ENCODE data around the gene ST7.

Gene ST7

DNA sequence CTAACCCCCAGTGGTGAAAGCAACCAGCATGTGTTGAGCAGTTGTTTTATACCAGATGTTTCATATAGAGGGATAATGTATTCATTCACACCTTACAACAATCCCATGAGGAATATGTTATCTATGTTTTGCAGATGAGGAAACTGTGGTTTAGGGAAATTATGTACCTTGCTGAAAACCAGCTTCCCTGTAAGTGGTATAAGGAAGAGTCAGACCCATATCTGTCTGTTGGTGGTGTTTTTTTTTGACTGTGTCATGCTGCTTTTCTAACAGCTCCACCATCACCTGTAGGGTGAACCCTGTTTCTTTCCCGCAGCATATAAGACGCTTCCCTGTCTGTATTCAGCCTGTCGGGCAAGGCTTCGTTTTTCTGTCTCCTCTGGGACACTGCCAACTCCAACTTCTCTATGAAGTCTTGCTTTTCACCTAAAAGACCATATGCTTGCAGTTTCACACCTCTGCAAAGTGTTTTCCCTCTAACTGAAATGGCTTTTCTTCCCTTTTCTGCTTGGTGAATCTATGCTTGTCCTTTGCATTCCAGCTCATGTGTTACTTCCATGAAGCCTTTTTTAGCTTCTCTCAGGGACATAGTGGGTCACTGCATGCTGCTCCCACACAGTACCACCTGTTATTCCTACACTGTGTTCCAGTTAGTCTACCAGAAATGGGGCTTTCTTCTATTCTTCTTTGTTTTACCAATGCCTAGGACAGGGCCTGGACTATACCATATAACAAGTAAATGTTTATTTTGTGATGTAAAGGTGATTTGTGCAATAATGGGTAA, 92.8 kb downstream of the ST7 start:
- Histone ChIP-seq H3K27ac (ENCODE audit: low read length) (no peak overlapping the region), H3K4me1 (ENCODE audit: control insufficient read depth, insufficient read depth, low read length) (peaks cover 5% of the 10 kb centered on the region), H3K4me3 (ENCODE audit: low read length in 2 of 2) (no peak overlapping the region), H3K9me3 (ENCODE audit: control insufficient read depth in 2 of 2, low read length in 2 of 2) (no peaks in the 10 kb centered on the region), H3K27me3 (ENCODE audit: control insufficient read depth in 1 of 2, insufficient read depth in 2 of 2, low read length in 2 of 2) (no peaks in the 10 kb centered on the region), H3K9ac (ENCODE audit: low read length in 2 of 2) (no peak overlapping the region), H3K36me3 (ENCODE audit: control insufficient read depth in 2 of 2, insufficient read depth in 2 of 2, low read length in 2 of 2) (no peaks in the 10 kb centered on the region)

DNA sequence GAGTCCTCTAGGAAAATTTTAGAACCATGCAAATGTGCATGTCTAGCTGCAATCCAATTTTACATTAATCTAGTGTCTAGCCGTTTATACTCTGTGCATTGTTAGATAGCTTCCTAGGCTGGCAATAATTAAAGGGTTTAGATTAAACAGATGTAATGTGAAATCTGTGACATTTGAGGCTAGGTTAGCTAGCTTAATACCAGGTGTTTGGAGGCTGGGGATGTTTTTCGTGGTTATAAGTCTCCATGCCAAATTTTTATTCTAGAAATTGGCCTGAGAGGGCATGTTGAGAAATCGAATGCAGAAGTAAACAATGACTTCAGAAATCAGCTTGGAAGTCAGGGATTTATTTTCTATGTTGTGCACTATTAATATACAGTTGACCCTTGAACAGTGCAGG, 94.2 kb downstream of the ST7 start:
- H3K9ac ChIP-seq (ENCODE audit: low read length in 2 of 2): no peak overlapping the region
- H3K36me3 ChIP-seq (ENCODE audit: control insufficient read depth in 2 of 2, insufficient read depth in 2 of 2, low read length in 2 of 2): no peaks in the 10 kb centered on the region
- peaks cover 5% of the 10 kb centered on the region for H3K4me1 ChIP-seq (ENCODE audit: control insufficient read depth, insufficient read depth, low read length)
- H3K4me3 ChIP-seq (ENCODE audit: low read length in 2 of 2): no peak overlapping the region
- H3K27ac ChIP-seq (ENCODE audit: low read length): no peak overlapping the region
- no peaks in the 10 kb centered on the region for H3K9me3 ChIP-seq (ENCODE audit: control insufficient read depth in 2 of 2, low read length in 2 of 2)
- H3K27me3 ChIP-seq (ENCODE audit: control insufficient read depth in 1 of 2, insufficient read depth in 2 of 2, low read length in 2 of 2): no peaks in the 10 kb centered on the region

DNA sequence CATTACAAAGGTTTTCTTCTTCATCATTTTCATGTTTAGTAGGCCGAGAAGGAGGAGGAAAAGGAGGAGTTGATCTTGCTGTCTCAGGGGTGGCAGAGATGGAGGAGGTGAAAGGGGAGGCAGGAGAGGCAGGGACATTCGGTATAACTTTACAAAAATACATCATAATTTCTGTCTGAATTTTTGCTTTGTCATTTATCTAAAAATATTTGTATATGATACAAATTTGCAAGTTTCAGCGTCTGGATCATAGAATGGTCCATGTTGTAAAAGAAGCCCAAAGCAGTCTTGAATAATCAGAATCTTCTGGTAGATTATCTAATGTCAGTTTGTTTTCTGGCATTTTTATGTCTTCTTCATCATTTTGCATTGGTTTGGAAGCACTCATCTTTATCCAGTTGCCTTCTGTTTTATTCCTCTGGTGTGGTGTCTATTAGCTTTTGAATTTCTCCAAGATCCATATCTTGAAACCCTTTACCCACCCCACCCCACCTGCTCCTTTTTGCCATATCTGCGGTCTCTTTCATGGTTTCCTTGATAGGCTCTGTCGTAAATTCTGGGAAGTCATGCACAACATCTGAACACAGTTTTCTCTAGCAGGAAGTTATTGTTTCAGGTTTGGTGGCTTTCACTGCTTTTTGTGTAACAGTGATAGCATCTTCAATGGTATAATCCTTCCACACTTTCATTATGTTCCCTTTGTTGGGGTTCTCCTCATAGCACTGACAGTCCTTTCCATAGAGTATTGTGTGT, 95.0 kb downstream of the ST7 start:
- Histone ChIP-seq H3K27ac (ENCODE audit: low read length) (no peak overlapping the region), H3K4me3 (ENCODE audit: low read length in 2 of 2) (no peak overlapping the region), H3K36me3 (ENCODE audit: control insufficient read depth in 2 of 2, insufficient read depth in 2 of 2, low read length in 2 of 2) (no peaks in the 10 kb centered on the region), H3K27me3 (ENCODE audit: control insufficient read depth in 1 of 2, insufficient read depth in 2 of 2, low read length in 2 of 2) (no peaks in the 10 kb centered on the region), H3K4me1 (ENCODE audit: control insufficient read depth, insufficient read depth, low read length) (peaks cover 5% of the 10 kb centered on the region), H3K9ac (ENCODE audit: low read length in 2 of 2) (no peak overlapping the region), H3K9me3 (ENCODE audit: control insufficient read depth in 2 of 2, low read length in 2 of 2) (no peaks in the 10 kb centered on the region)

DNA sequence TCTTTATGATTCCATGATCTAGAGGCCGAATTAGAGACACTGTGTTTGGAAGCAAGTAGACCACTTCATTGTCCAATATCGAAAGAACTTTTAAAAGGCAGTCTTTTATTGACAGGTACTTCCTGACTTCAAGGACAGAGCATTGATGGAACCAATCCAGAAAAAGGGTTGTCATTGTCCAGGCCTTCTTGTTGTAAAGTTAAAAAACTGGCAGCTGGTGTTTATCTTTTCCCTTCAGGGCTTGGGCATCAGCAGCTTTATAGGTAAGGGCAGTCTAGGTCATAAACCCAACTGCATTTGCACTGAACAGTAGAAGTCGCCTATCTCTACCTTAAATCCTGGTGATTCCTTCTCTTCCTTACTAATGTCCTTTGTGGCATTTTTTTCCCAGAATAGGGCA, 95.6 kb downstream of the ST7 start:
- H3K4me1 ChIP-seq (ENCODE audit: control insufficient read depth, insufficient read depth, low read length): peaks cover 5% of the 10 kb centered on the region
- H3K27ac ChIP-seq (ENCODE audit: low read length): no peak overlapping the region
- no peak overlapping the region for H3K4me3 ChIP-seq (ENCODE audit: low read length in 2 of 2)
- no peaks in the 10 kb centered on the region for H3K36me3 ChIP-seq (ENCODE audit: control insufficient read depth in 2 of 2, insufficient read depth in 2 of 2, low read length in 2 of 2)
- H3K9ac ChIP-seq (ENCODE audit: low read length in 2 of 2): no peak overlapping the region
- H3K27me3 ChIP-seq (ENCODE audit: control insufficient read depth in 1 of 2, insufficient read depth in 2 of 2, low read length in 2 of 2): no peaks in the 10 kb centered on the region
- no peaks in the 10 kb centered on the region for H3K9me3 ChIP-seq (ENCODE audit: control insufficient read depth in 2 of 2, low read length in 2 of 2)

DNA sequence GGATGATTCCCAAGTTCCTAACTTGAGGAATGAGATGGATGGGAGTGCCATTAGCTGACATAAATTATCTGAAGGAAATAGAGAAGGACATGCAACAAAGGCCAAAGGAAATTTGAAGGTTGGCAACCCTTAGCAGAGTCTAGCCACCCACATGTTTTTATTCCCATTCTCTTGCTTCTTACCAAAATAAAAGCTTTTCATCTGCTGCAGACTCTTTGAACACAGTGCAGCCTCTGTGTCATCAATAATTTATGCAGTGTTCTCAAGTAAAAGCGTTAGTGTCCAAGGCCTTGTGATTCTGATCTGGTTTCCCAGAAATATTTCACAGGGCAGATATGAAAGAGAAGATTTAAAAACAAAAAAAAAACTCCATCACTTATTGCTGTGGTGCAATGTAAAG, 98.5 kb downstream of the ST7 start:
- Histone ChIP-seq H3K9me3 (ENCODE audit: control insufficient read depth in 2 of 2, low read length in 2 of 2) (no peaks in the 10 kb centered on the region), H3K27ac (ENCODE audit: low read length) (no peak overlapping the region), H3K4me3 (ENCODE audit: low read length in 2 of 2) (no peak overlapping the region)

DNA sequence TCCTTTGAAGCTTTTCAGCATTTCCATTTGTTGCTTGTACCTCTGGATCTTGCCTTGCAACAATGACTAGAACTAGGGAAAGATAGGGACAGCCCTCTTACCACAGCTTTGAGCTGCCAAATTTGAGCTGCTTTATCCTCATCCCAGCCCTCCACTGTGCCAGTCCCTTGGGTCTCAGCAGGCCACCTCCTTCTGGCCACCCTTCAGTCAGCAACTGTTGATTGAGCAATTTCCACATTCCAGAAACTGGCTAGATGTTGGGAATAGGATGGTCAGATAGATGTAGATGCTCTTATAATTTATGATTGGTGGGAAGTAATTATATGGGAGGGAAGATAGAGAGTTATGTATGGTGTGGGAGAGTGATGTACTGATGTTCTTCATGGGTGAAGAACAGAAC, 100.1 kb downstream of the ST7 start:
- H3K4me1 ChIP-seq (ENCODE audit: control insufficient read depth, insufficient read depth, low read length): no peaks in the 10 kb centered on the region
- H3K27me3 ChIP-seq (ENCODE audit: control insufficient read depth in 1 of 2, insufficient read depth in 2 of 2, low read length in 2 of 2): no peaks in the 10 kb centered on the region
- H3K9me3 ChIP-seq (ENCODE audit: control insufficient read depth in 2 of 2, low read length in 2 of 2): no peaks in the 10 kb centered on the region
- H3K36me3 ChIP-seq (ENCODE audit: control insufficient read depth in 2 of 2, insufficient read depth in 2 of 2, low read length in 2 of 2): no peaks in the 10 kb centered on the region
- H3K27ac ChIP-seq (ENCODE audit: low read length): no peak overlapping the region
- H3K9ac ChIP-seq (ENCODE audit: low read length in 2 of 2): no peak overlapping the region
- no peak overlapping the region for H3K4me3 ChIP-seq (ENCODE audit: low read length in 2 of 2)

More for the DNA sequence above, 98.5 kb downstream of the ST7 start:
- Histone ChIP-seq H3K9ac (ENCODE audit: low read length in 2 of 2) (no peak overlapping the region), H3K27me3 (ENCODE audit: control insufficient read depth in 1 of 2, insufficient read depth in 2 of 2, low read length in 2 of 2) (no peaks in the 10 kb centered on the region), H3K36me3 (ENCODE audit: control insufficient read depth in 2 of 2, insufficient read depth in 2 of 2, low read length in 2 of 2) (no peaks in the 10 kb centered on the region), H3K4me1 (ENCODE audit: control insufficient read depth, insufficient read depth, low read length) (peaks cover 5% of the 10 kb centered on the region)

DNA sequence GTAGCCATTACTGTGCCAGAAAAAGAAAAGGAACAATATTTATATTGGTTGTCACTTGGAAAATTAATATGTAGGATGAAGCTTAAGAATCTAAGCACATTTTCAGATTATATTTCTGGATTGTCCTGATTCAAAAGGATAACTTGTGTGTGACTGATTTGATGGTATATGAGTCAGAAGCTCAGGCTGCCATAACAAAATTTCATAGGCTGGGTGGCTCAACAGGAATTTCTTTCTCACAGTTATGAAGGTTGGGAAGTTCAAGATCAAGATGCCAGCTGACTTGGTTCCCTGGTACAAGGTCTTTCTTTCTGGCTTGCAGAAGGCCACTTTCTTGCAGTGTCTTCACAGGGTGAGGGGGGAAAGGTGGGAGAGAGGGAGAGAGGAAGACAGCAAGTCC, 108.5 kb downstream of the ST7 start:
- H3K4me1 ChIP-seq (ENCODE audit: control insufficient read depth, insufficient read depth, low read length): no peaks in the 10 kb centered on the region
- H3K27me3 ChIP-seq (ENCODE audit: control insufficient read depth in 1 of 2, insufficient read depth in 2 of 2, low read length in 2 of 2): no peaks in the 10 kb centered on the region
- no peaks in the 10 kb centered on the region for H3K36me3 ChIP-seq (ENCODE audit: control insufficient read depth in 2 of 2, insufficient read depth in 2 of 2, low read length in 2 of 2)
- no peak overlapping the region for H3K4me3 ChIP-seq (ENCODE audit: low read length in 2 of 2)
- no peak overlapping the region for H3K27ac ChIP-seq (ENCODE audit: low read length)
- no peak overlapping the region for H3K9ac ChIP-seq (ENCODE audit: low read length in 2 of 2)
- H3K9me3 ChIP-seq (ENCODE audit: control insufficient read depth in 2 of 2, low read length in 2 of 2): no peaks in the 10 kb centered on the region

DNA sequence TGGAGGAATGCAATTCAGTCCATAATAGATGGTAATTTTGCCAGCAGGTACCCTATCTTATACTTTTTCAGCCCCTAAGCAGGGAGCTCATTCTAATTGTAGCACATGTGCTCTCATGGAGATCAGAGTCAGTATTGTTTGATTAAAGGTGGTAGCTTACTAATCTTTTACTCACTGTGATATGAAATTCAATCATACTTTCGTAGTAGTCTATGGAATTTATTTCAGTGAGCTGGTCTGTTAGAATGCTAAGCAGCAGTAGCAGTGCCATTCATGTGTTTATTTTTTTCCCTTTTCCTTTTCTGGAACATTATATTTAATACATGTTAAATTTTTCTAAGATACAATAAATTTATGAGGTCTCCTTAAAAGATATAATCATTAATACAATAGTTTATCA, 109.0 kb downstream of the ST7 start:
- Histone ChIP-seq H3K27me3 (ENCODE audit: control insufficient read depth in 1 of 2, insufficient read depth in 2 of 2, low read length in 2 of 2) (no peaks in the 10 kb centered on the region), H3K36me3 (ENCODE audit: control insufficient read depth in 2 of 2, insufficient read depth in 2 of 2, low read length in 2 of 2) (no peaks in the 10 kb centered on the region), H3K27ac (ENCODE audit: low read length) (no peak overlapping the region), H3K4me1 (ENCODE audit: control insufficient read depth, insufficient read depth, low read length) (no peaks in the 10 kb centered on the region), H3K4me3 (ENCODE audit: low read length in 2 of 2) (no peak overlapping the region), H3K9ac (ENCODE audit: low read length in 2 of 2) (no peak overlapping the region), H3K9me3 (ENCODE audit: control insufficient read depth in 2 of 2, low read length in 2 of 2) (no peaks in the 10 kb centered on the region)

DNA sequence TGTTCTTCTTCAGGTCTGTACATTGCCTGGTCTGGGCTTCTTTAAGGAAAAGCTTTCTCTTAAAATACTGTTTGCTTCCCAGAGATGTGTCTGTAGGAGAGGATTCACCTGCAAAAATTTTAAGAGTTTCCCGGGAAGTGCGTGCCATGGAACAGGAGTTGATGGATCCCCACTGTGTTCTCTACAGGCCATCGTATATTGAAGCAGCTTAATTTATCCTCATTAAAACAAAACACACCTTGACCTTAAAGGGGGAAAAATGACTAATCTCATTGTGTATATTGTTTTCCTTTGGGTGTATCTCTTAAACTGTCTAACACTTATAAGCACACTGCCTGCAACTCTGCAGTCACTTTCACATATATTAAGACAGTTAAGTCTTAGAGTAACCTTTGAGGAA, 111.4 kb downstream of the ST7 start:
- H3K36me3 ChIP-seq (ENCODE audit: control insufficient read depth in 2 of 2, insufficient read depth in 2 of 2, low read length in 2 of 2): no peaks in the 10 kb centered on the region
- H3K27ac ChIP-seq (ENCODE audit: low read length): no peak overlapping the region
- no peak overlapping the region for H3K9ac ChIP-seq (ENCODE audit: low read length in 2 of 2)
- no peak overlapping the region for H3K4me3 ChIP-seq (ENCODE audit: low read length in 2 of 2)
- H3K4me1 ChIP-seq (ENCODE audit: control insufficient read depth, insufficient read depth, low read length): no peaks in the 10 kb centered on the region
- no peaks in the 10 kb centered on the region for H3K27me3 ChIP-seq (ENCODE audit: control insufficient read depth in 1 of 2, insufficient read depth in 2 of 2, low read length in 2 of 2)
- H3K9me3 ChIP-seq (ENCODE audit: control insufficient read depth in 2 of 2, low read length in 2 of 2): no peaks in the 10 kb centered on the region

DNA sequence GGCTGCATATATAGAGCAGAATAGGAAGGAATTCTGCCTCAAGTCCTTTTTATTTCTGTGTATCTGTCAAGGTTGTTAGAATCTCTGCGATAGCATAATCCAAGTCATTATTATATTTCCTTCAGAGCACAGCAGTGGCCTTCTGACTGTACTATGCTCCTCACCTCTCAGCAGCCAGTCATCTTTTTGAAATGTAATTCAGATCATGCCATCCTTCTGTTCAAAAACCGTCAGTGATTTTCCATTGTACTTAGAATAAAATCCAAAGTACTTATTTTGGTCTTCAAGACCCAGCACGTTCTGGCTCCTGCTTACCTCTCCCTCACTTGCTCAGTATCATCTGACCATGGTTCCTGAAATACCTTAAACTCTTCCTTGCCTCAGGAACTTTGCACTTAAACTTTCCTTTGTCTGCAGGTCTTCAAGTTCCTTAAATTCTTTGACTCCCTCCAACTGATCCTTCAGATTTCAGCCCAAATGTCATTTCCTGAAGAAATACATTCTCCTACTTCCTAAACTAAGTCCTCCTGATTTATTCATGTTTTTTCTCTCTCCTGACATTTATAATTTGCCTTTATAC, 112.4 kb downstream of the ST7 start:
- Histone ChIP-seq H3K9me3 (ENCODE audit: control insufficient read depth in 2 of 2, low read length in 2 of 2) (no peaks in the 10 kb centered on the region), H3K27me3 (ENCODE audit: control insufficient read depth in 1 of 2, insufficient read depth in 2 of 2, low read length in 2 of 2) (no peaks in the 10 kb centered on the region), H3K4me3 (ENCODE audit: low read length in 2 of 2) (no peak overlapping the region), H3K36me3 (ENCODE audit: control insufficient read depth in 2 of 2, insufficient read depth in 2 of 2, low read length in 2 of 2) (no peaks in the 10 kb centered on the region), H3K27ac (ENCODE audit: low read length) (no peak overlapping the region), H3K4me1 (ENCODE audit: control insufficient read depth, insufficient read depth, low read length) (no peaks in the 10 kb centered on the region), H3K9ac (ENCODE audit: low read length in 2 of 2) (no peak overlapping the region)

DNA sequence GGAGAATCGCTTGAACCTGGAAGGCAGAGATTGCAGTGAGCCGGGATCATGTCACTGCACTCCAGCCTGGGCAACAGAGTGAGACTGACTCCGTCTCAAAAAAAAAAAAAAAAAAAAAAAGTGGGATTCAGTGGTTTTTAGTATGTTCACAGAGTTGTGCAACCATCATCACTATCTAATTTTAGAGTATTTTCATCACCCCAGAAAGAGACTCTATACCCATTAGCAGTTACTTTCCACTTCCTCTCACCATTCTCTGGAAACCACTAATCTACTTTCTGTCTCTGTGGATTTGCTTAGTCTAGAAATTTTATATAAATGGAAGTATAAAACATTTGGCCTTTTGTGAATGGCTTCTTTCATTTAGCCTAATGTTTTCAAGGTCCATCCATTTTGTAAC, 113.4 kb downstream of the ST7 start:
- H3K27ac ChIP-seq (ENCODE audit: low read length): no peak overlapping the region
- no peaks in the 10 kb centered on the region for H3K4me1 ChIP-seq (ENCODE audit: control insufficient read depth, insufficient read depth, low read length)

More for the DNA sequence above, 113.4 kb downstream of the ST7 start:
- H3K4me3 ChIP-seq (ENCODE audit: low read length in 2 of 2): no peak overlapping the region
- H3K27me3 ChIP-seq (ENCODE audit: control insufficient read depth in 1 of 2, insufficient read depth in 2 of 2, low read length in 2 of 2): no peaks in the 10 kb centered on the region
- no peak overlapping the region for H3K9ac ChIP-seq (ENCODE audit: low read length in 2 of 2)
- H3K9me3 ChIP-seq (ENCODE audit: control insufficient read depth in 2 of 2, low read length in 2 of 2): no peaks in the 10 kb centered on the region
- no peaks in the 10 kb centered on the region for H3K36me3 ChIP-seq (ENCODE audit: control insufficient read depth in 2 of 2, insufficient read depth in 2 of 2, low read length in 2 of 2)

Data from stomach smooth muscle (tissue), 2 donors.